ENCODE results near the gene EPHA1.

- no peak for TF ChIP-seq CTCF (IDR thresholded peaks at IDR 0.05)
- TF ChIP-seq SIN3A (IDR thresholded peaks at IDR 0.05; ENCODE audit: borderline replicate concordance, insufficient read depth, low read depth, low read length) = no peak
Measured at GRCh38 chr7:143395187-143396149, 13.2 kb downstream of the EPHA1 start.

Measured in Panc1 (cell line).